Neural progenitor cell (in vitro differentiated cells): ENCODE data around the gene PSMC3IP. TPM values are rescaled to one million over a fixed set of nuclear protein-coding genes. Genes with fewer than 3 reads are reported as not detected.

ENCODE experiments used
- DNase-seq: peaks from one replicate; pipeline ENCODE4 v3.0.0-alpha.2; 2016; ENCODE audit warnings: low spot score
- H2AFZ ChIP-seq: fragments of 200-600 bp; sonication (generic); replicated peaks from 2 replicates; pipeline ENCODE4 v1.6.1; 2016; ENCODE audit warnings: antibody characterized with exemption
- H3F3A ChIP-seq: fragments of 200-600 bp; sonication (generic); 2 replicates; pipeline ENCODE4 v1.6.1; 2016; ENCODE audit warnings: antibody characterized with exemption, low read depth
- H3K27ac ChIP-seq: fragments of 200-600 bp; sonication (generic); 2 replicates; pipeline ENCODE4 v1.5.1; 2016; ENCODE audit warnings: mild to moderate bottlenecking
- H3K27me3 ChIP-seq: fragments of 200-600 bp; sonication (generic); 2 replicates; pipeline ENCODE4 v1.6.1; 2016; ENCODE audit warnings: mild to moderate bottlenecking, moderate library complexity
- H3K36me3 ChIP-seq: fragments of 200-600 bp; sonication (generic); 2 replicates; pipeline ENCODE4 v1.5.1; 2016
- H3K4me1 ChIP-seq: fragments of 200-600 bp; sonication (generic); 2 replicates; pipeline ENCODE4 v1.6.1; 2016; ENCODE audit warnings: mixed run types
- H3K4me2 ChIP-seq: fragments of 200-600 bp; sonication (generic); 2 replicates; pipeline ENCODE4 v1.6.1; 2016
- H3K4me3 ChIP-seq: fragments of 200-600 bp; sonication (generic); 2 replicates; pipeline ENCODE4 v1.5.1; 2016
- H3K79me2 ChIP-seq: fragments of 200-600 bp; sonication (generic); 2 replicates; pipeline ENCODE4 v1.6.1; 2016; ENCODE audit warnings: low read depth
- H3K9ac ChIP-seq: fragments of 200-600 bp; sonication (generic); 2 replicates; pipeline ENCODE4 v1.6.1; 2016
- H3K9me3 ChIP-seq: fragments of 200-600 bp; sonication (generic); 2 replicates; pipeline ENCODE4 v1.5.1; 2016; ENCODE audit warnings: low read depth
- H4K20me1 ChIP-seq: fragments of 200-600 bp; sonication (generic); 2 replicates; pipeline ENCODE4 v1.6.1; 2016; ENCODE audit warnings: low read depth
- H3K27ac Mint-ChIP-seq: 3 replicates; pipeline ENCODE4 v1.8.0; 2021; ENCODE audit warnings: mixed read lengths
- H3K27me3 Mint-ChIP-seq: 2 replicates; pipeline ENCODE4 v1.8.0; 2022; ENCODE audit warnings: low read depth, mild to moderate bottlenecking, inconsistent platforms, moderate library complexity, mixed read lengths; ENCODE audit not compliant: insufficient read depth
- H3K36me3 Mint-ChIP-seq: 3 replicates; pipeline ENCODE4 v1.8.0; 2021; ENCODE audit warnings: mixed read lengths
- H3K4me1 Mint-ChIP-seq: 3 replicates; pipeline ENCODE4 v1.8.0; 2021; ENCODE audit warnings: mixed read lengths
- H3K4me3 Mint-ChIP-seq: 3 replicates; pipeline ENCODE4 v1.8.0; 2021; ENCODE audit warnings: mild to moderate bottlenecking, moderate library complexity, mixed read lengths
- H3K9me3 Mint-ChIP-seq: 3 replicates; pipeline ENCODE4 v1.8.0; 2020; ENCODE audit warnings: mixed read lengths
- EZH2 ChIP-seq: fragments of 200-600 bp; sonication (generic); IDR thresholded peaks from 2 replicates; pipeline ENCODE4 v1.6.1; 2017; ENCODE audit warnings: antibody characterized with exemption, mild to moderate bottlenecking, moderate library complexity
- EZH2phosphoT487 ChIP-seq: fragments of 200-600 bp; sonication (generic); IDR thresholded peaks from 2 replicates; pipeline ENCODE4 v1.6.1; 2017; ENCODE audit warnings: antibody characterized with exemption
- total RNA-seq: library from RNA; depleted of rRNA; stranded (reverse); fragments of >200 nt; gene quantifications from 2 replicates; pipeline ENCODE4 v1.2.3, GENCODE V29; 2015; ENCODE audit warnings: low replicate concordance
- TF ChIP-seq, protein P1 (sequence below): fragments of 200-600 bp; sonication (generic); IDR thresholded peaks from 2 replicates; pipeline ENCODE4 v1.5.1; 2017; ENCODE audit warnings: antibody characterized with exemption, mild to moderate bottlenecking

Gene PSMC3IP
- total RNA-seq, 1 donor from 2014 or later: 23.7 TPM

DNA sequence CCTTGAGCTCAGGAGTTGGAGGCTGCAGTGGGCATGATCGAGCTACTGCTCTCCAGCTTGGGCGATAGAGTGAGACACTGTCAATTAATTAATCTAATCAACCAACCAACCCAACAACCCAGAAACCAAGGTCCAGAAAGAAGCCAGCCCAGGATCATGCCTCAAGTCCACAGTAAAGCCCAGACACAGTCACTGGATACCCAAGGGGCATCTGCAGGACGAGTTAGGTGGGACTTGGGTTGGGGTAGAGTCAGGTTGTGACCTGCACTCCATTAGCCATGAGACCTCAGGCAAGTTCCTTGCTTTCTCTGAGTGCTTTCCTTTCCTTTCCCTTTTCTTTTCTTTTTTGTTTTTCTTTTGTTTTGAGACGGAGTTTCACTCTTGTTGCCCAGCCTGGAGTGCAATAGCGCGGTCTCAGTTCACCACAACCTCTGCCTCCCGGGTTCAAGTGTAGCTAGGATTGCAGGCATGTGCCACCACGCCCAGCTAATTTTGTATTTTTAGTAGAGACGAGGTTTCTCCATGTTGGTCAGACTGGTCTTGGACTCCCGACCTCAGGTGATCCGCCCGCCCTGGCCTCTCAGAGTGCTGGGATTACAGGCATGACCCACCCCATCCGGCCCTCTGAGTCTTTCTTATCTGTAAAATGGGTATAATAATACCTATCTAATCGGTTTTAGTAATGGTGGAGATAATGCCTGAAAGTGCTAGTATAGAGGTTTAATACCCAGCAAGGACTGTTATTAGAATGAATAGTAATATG is 28.4 kb downstream of the PSMC3IP start:
- Histone ChIP-seq H3F3A (peaks cover 30% of the 10 kb centered on the region), H3K9me3 (no peaks in the 10 kb centered on the region), H4K20me1 (peaks cover 9% of the 10 kb centered on the region), H3K4me1 (peaks cover 12% of the 10 kb centered on the region), H3K36me3 (no peaks in the 10 kb centered on the region), H2AFZ (no peak overlapping the region), H3K79me2 (peaks cover 5% of the 10 kb centered on the region), H3K27me3 (no peaks in the 10 kb centered on the region), H3K9ac (no peak overlapping the region), H3K27ac (no peak overlapping the region), H3K4me2 (peak overlapping the region; percentile 65), H3K4me3 (peak overlapping the region; percentile 56)
- Mint-ChIP-seq H3K4me3 (peak overlapping the region; percentile 77), H3K36me3 (peaks cover 2% of the 10 kb centered on the region), H3K9me3 (no peaks in the 10 kb centered on the region), H3K27me3 (peaks cover 5% of the 10 kb centered on the region), H3K27ac (no peak overlapping the region), H3K4me1 (peaks cover 16% of the 10 kb centered on the region)
- no peak for DNase-seq
- TF ChIP-seq EZH2phosphoT487 (no peak), EZH2 (no peak)
- TF ChIP-seq, protein P1, sequence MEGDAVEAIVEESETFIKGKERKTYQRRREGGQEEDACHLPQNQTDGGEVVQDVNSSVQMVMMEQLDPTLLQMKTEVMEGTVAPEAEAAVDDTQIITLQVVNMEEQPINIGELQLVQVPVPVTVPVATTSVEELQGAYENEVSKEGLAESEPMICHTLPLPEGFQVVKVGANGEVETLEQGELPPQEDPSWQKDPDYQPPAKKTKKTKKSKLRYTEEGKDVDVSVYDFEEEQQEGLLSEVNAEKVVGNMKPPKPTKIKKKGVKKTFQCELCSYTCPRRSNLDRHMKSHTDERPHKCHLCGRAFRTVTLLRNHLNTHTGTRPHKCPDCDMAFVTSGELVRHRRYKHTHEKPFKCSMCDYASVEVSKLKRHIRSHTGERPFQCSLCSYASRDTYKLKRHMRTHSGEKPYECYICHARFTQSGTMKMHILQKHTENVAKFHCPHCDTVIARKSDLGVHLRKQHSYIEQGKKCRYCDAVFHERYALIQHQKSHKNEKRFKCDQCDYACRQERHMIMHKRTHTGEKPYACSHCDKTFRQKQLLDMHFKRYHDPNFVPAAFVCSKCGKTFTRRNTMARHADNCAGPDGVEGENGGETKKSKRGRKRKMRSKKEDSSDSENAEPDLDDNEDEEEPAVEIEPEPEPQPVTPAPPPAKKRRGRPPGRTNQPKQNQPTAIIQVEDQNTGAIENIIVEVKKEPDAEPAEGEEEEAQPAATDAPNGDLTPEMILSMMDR: no peak

DNA sequence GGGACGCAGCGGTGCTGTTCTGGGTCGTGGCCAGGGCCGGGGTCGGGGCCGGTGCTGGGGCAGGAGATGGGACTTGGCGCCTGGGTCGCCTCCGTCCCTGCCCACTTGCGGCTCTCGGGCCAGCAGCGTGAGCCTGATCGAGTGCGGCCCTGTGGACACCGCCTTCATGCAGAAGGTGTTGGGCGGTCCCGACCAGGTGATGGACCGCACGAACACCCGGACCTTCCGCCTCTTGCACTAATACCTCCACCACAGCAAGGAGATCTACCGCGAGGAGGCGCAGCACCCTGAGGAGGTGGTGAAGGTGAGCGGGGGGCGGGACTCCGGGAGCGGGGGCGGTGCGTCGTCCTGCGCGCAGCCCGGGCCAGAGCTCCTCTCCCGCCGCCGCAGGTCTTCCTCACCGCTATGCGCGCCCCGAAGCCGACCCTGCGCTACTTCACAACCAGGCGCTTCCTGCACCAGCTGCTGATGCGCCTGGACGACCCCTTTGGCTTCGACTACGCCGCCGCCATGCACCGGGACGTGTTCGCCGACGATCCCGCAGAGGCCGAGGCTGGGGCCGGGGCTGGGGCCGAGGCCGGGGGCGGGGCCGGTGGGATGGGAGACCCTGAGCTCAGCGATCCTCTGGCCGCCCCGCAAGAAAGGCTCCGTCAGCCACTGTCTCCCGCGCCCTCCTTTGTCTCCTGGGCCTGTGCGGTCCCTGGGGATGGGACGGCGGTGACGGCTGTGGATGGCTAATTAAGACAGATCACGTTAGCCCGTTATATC is 29.3 kb downstream of the PSMC3IP start:
- peaks cover 9% of the 10 kb centered on the region for H4K20me1 ChIP-seq
- H3F3A ChIP-seq: peaks cover 22% of the 10 kb centered on the region
- no peaks in the 10 kb centered on the region for H3K36me3 ChIP-seq
- H3K9me3 ChIP-seq: no peaks in the 10 kb centered on the region
- Mint-ChIP-seq H3K27ac (no peak overlapping the region), H3K36me3 (peaks cover 2% of the 10 kb centered on the region), H3K4me3 (peak overlapping the region; percentile 65), H3K9me3 (no peaks in the 10 kb centered on the region), H3K4me1 (peaks cover 15% of the 10 kb centered on the region), H3K27me3 (peaks cover 5% of the 10 kb centered on the region)
- TF ChIP-seq, protein P1: peak; percentile 59
- TF ChIP-seq EZH2phosphoT487 (peak; percentile 7), EZH2 (no peak)
- H3K27ac ChIP-seq: no peak overlapping the region
- H3K4me2 ChIP-seq: peak overlapping the region; percentile 65
- DNase-seq: peak; percentile 90
- H3K9ac ChIP-seq: no peak overlapping the region
- H2AFZ ChIP-seq: no peak overlapping the region
- no peaks in the 10 kb centered on the region for H3K79me2 ChIP-seq
- H3K27me3 ChIP-seq: no peaks in the 10 kb centered on the region
- peaks cover 6% of the 10 kb centered on the region for H3K4me1 ChIP-seq
- peak overlapping the region; percentile 56 for H3K4me3 ChIP-seq

DNA sequence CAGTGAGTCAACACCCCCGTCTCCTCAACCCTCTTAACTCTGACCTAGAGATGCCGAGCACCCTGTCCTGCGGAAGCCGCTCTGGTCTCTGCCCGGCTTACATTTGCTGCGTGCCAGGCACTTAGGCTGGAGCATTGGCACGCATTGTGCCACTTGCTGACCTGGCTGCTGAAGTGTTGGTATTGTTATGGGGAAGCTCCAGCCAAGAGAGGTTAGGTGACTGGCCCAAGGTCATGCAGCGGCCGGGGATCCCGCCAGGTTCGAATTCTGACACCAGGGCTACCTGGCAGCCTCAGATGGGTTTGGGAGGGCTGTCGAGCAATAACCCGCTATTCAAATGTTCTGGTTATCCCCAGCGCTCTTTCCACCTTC is 29.8 kb downstream of the PSMC3IP start:
- TF ChIP-seq, protein P1: no peak
- TF ChIP-seq EZH2phosphoT487 (no peak), EZH2 (no peak)
- no peak overlapping the region for H3K9ac ChIP-seq
- no peak overlapping the region for H3K27ac ChIP-seq
- Mint-ChIP-seq H3K27me3 (peaks cover 5% of the 10 kb centered on the region), H3K4me1 (peaks cover 14% of the 10 kb centered on the region), H3K9me3 (no peaks in the 10 kb centered on the region), H3K27ac (no peak overlapping the region), H3K4me3 (no peak overlapping the region), H3K36me3 (peaks cover 2% of the 10 kb centered on the region)
- H3F3A ChIP-seq: peaks cover 20% of the 10 kb centered on the region
- no peak overlapping the region for H3K4me3 ChIP-seq
- H3K9me3 ChIP-seq: no peaks in the 10 kb centered on the region
- H3K27me3 ChIP-seq: no peaks in the 10 kb centered on the region
- H2AFZ ChIP-seq: no peak overlapping the region
- H3K36me3 ChIP-seq: no peaks in the 10 kb centered on the region
- peaks cover 6% of the 10 kb centered on the region for H3K4me1 ChIP-seq
- peaks cover 5% of the 10 kb centered on the region for H4K20me1 ChIP-seq
- peak overlapping the region; percentile 65 for H3K4me2 ChIP-seq
- DNase-seq: no peak
- no peaks in the 10 kb centered on the region for H3K79me2 ChIP-seq
